SU-DHL-6 (cell line): Measurements from ENCODE around the gene NR1I3.

ENCODE experiments used
- H2AFZ ChIP-seq: fragments of 200-600 bp; sonication (generic); 2 replicates; pipeline ENCODE4 v1.6.1; 2014; ENCODE audit warnings: low read depth, mild to moderate bottlenecking, moderate library complexity, mixed read lengths, antibody characterized with exemption, low read length; ENCODE audit not compliant: severe bottlenecking
- H3F3A ChIP-seq: fragments of 200-600 bp; shearing (Covaris generic); 2 replicates; pipeline ENCODE4 v1.6.0; 2016; ENCODE audit warnings: antibody characterized with exemption, mild to moderate bottlenecking; ENCODE audit not compliant: insufficient read depth
- H3K27ac ChIP-seq: fragments of 200-600 bp; sonication (generic); 2 replicates; pipeline ENCODE4 v1.5.1; 2016; ENCODE audit warnings: low read depth, mild to moderate bottlenecking, low read length, moderate library complexity, mixed read lengths
- H3K27me3 ChIP-seq: fragments of 200-600 bp; sonication (generic), shearing (Covaris generic); 2 replicates; pipeline ENCODE4 v1.6.0; 2014; ENCODE audit warnings: mild to moderate bottlenecking, low read length
- H3K36me3 ChIP-seq: fragments of 200-600 bp; sonication (generic); 2 replicates; pipeline ENCODE4 v1.6.1; 2014; ENCODE audit warnings: mild to moderate bottlenecking, low read length, mixed read lengths
- H3K4me2 ChIP-seq: fragments of 300-600, 200-600 bp; shearing (Covaris generic), sonication (generic); 2 replicates; pipeline ENCODE4 v1.6.0; 2014; ENCODE audit warnings: low read length, low read depth, mild to moderate bottlenecking; ENCODE audit not compliant: poor library complexity, severe bottlenecking
- H3K4me3 ChIP-seq: fragments of 200-600 bp; sonication (generic); 2 replicates; pipeline ENCODE4 v1.5.1; 2014; ENCODE audit warnings: antibody characterized with exemption, low read length, mild to moderate bottlenecking, mixed read lengths; ENCODE audit not compliant: insufficient read depth, poor library complexity, severe bottlenecking
- H3K79me2 ChIP-seq: fragments of 200-600 bp; sonication (generic); 2 replicates; pipeline ENCODE4 v1.6.1; 2014; ENCODE audit warnings: mild to moderate bottlenecking, low read length, moderate library complexity; ENCODE audit not compliant: insufficient read depth
- H3K9ac ChIP-seq: fragments of 200-600 bp; sonication (generic); 2 replicates; pipeline ENCODE4 v1.7.0; 2014; ENCODE audit warnings: mild to moderate bottlenecking, low read length
- H3K9me2 ChIP-seq: fragments of 200-600 bp; sonication (generic); replicated peaks from 2 replicates; pipeline ENCODE4 v1.6.1; 2014; ENCODE audit warnings: low read length; ENCODE audit not compliant: insufficient read depth
- H3K9me3 ChIP-seq: fragments of 200-600 bp; sonication (generic); 2 replicates; pipeline ENCODE4 v1.6.1; 2014; ENCODE audit warnings: low read length, mixed read lengths; ENCODE audit not compliant: insufficient read depth
- H4K20me1 ChIP-seq: fragments of 200-600 bp; sonication (generic); 2 replicates; pipeline ENCODE4 v1.6.1; 2014; ENCODE audit warnings: low read depth, mild to moderate bottlenecking, antibody characterized with exemption, low read length, moderate library complexity, mixed read lengths
- EZH2phosphoT487 ChIP-seq: fragments of 200-600 bp; sonication (generic), shearing (Covaris generic); conservative IDR thresholded peaks from 2 replicates; pipeline ENCODE4 v1.6.1; 2018; ENCODE audit warnings: mild to moderate bottlenecking, antibody characterized with exemption, low read length, moderate library complexity, mixed read lengths
- TF ChIP-seq, protein P1 (sequence below): fragments of 200-600 bp; sonication (generic); IDR thresholded peaks from one replicate; pipeline ENCODE4 v1.5.1; 2017; ENCODE audit warnings: antibody characterized with exemption, mild to moderate bottlenecking, low read length, moderate library complexity; ENCODE audit not compliant: insufficient read depth, poor library complexity, severe bottlenecking

Gene NR1I3

DNA sequence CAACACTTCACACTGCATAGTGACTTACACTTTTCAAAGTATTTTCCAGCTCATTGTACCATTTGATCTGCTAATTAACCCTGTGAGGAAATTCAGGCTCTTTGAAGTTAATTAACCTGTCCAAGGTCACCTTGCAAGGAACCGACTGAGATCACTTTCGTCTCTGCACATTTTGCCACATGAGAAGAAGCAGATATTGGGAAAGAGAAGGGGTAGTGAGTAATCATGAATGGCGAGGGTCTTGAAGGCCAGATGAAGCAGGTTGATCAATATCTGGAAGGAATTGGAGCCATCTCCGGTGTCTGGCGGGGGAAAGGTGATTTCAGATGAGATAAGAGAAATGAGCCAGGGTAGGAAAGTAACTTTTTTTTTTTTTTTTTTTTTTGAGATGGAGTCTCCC lies 18.0 kb downstream of the NR1I3 start:
- no peak for TF ChIP-seq EZH2phosphoT487
- TF ChIP-seq, protein P1, sequence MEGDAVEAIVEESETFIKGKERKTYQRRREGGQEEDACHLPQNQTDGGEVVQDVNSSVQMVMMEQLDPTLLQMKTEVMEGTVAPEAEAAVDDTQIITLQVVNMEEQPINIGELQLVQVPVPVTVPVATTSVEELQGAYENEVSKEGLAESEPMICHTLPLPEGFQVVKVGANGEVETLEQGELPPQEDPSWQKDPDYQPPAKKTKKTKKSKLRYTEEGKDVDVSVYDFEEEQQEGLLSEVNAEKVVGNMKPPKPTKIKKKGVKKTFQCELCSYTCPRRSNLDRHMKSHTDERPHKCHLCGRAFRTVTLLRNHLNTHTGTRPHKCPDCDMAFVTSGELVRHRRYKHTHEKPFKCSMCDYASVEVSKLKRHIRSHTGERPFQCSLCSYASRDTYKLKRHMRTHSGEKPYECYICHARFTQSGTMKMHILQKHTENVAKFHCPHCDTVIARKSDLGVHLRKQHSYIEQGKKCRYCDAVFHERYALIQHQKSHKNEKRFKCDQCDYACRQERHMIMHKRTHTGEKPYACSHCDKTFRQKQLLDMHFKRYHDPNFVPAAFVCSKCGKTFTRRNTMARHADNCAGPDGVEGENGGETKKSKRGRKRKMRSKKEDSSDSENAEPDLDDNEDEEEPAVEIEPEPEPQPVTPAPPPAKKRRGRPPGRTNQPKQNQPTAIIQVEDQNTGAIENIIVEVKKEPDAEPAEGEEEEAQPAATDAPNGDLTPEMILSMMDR = no peak
- H3K9me2 ChIP-seq = no peaks in the 10 kb centered on the region
- H3K4me3 ChIP-seq = no peak overlapping the region
- H3K27ac ChIP-seq = no peak overlapping the region
- no peak overlapping the region for H3K4me2 ChIP-seq
- H3K36me3 ChIP-seq = no peaks in the 10 kb centered on the region
- H3K27me3 ChIP-seq = no peaks in the 10 kb centered on the region
- H3F3A ChIP-seq = 0 out of 2 replicates have a peak, but pooled peaks cover 4% of the 10 kb centered on the region
- H3K79me2 ChIP-seq = no peaks in the 10 kb centered on the region
- H3K9me3 ChIP-seq = no peaks in the 10 kb centered on the region
- H2AFZ ChIP-seq = no peak overlapping the region
- no peaks in the 10 kb centered on the region for H4K20me1 ChIP-seq
- H3K9ac ChIP-seq = no peak overlapping the region

DNA sequence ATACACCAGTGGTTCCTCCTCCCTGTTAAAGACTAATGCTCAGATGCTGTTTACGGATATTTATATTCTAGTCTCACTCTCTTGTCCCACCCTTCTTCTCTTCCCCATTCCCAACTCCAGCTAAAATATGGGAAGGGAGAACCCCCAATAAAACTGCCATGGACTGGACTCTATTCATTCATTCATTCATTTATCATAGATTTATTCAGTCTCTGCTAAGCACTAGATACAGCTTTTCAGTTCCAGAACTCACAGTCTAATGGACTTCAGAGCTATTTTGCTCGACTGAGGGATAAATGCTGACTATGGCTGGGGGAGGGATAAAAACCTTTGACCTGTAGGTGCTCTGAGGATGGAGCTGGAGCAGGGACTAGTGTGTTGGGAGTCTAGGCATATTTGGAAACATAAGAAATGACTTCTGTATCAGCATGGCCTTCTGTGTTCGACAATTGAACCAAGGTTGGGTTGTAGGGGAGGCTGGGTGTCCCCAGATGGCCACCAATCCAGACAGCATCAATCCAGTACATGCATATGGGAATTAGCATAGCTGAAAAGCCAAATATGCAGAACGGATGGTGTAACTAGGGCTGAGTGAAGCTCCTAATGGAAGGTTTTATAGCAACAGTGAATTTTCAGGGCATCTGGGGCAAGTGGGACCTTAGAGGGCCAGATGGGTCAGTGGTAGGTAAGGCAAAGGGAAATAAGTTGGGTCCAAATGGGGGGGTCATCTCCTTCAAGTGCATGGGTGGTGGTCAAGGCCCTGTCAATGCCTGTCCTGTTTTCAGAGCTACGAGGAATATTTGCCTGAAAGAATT lies 18.7 kb downstream of the NR1I3 start:
- Histone ChIP-seq H3K4me3 (no peak overlapping the region), H3K9me3 (no peaks in the 10 kb centered on the region), H2AFZ (no peak overlapping the region), H3K9me2 (no peaks in the 10 kb centered on the region), H3K9ac (no peak overlapping the region), H3K4me2 (no peak overlapping the region), H3F3A (0 out of 2 replicates have a peak, but pooled peaks cover 4% of the 10 kb centered on the region), H4K20me1 (no peaks in the 10 kb centered on the region), H3K79me2 (no peaks in the 10 kb centered on the region), H3K27me3 (no peaks in the 10 kb centered on the region), H3K36me3 (no peaks in the 10 kb centered on the region), H3K27ac (no peak overlapping the region)
- TF ChIP-seq, protein P1 = no peak
- no peak for TF ChIP-seq EZH2phosphoT487

DNA sequence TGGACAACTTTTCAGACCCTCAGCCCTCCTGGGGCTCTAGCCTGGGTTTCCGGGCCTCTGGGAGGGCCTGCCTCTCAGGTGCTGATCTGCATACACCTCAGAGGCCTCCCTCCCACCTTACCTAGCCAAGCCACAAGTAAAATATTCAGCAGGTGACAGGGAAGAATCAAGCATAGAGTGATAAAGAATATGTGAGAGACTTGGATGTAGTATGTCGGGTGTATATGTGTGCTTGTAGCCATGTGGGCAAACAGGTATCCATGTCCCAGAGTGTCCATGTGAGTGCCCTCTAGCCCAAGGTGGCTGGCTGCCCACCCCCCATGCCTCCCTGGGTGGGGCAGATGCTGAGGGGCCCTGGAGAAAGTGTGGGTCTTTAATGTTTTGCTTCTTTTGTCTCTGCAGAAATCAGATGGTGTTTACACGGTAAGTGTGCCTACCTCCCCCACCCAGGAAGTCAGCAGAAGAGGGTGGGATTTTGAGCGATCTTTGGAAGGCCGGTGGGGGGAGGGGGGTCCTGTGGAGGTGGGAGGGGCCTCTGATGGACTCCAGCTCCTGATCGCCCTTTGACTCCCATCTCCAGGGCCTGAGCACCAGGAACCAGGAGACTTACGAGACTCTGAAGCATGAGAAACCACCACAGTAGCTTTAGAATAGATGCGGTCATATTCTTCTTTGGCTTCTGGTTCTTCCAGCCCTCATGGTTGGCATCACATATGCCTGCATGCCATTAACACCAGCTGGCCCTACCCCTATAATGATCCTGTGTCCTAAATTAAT lies 19.5 kb downstream of the NR1I3 start:
- Histone ChIP-seq H3K79me2 (no peaks in the 10 kb centered on the region), H3K27ac (no peak overlapping the region), H3K4me3 (no peak overlapping the region), H2AFZ (no peak overlapping the region), H3K9me2 (no peaks in the 10 kb centered on the region), H3K4me2 (no peak overlapping the region), H3K27me3 (no peaks in the 10 kb centered on the region), H3K9me3 (no peaks in the 10 kb centered on the region), H3K36me3 (peaks cover 4% of the 10 kb centered on the region), H4K20me1 (no peaks in the 10 kb centered on the region), H3F3A (0 out of 2 replicates have a peak, but pooled peaks cover 4% of the 10 kb centered on the region), H3K9ac (no peak overlapping the region)
- TF ChIP-seq, protein P1 = no peak
- TF ChIP-seq EZH2phosphoT487 = no peak
